ENCODE results near the gene TBC1D3I.
"Not testable (repeated sequence)": the region's sequence is repeated elsewhere in the genome, so short reads cannot be mapped to it uniquely, and the experiment has no call there.

Gene TBC1D3I

DNA sequence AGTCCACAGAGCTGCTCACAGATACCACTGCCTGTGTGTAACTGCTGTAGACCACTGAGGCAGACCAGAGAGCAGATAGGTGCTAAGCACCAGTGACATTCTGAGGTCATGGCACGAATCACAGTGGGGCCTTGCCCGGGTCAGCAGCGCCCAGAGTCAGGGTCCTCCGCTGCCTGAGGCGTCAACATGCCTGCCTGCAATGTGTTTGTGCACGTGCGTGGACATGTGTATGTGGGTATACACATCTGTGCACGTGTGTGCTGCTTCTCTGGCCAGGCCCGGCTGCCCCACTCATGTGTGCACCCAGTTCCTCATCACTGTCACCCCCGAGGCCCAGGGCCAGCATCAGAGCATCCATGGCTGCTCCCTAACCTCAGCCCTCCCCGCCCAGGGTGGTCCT lies at the start of gene TBC1D3I:
Gene TBC1D3I, minus strand, starts transcription at position 101 of the 400 bp plus-strand sequence. CDS start 1,585 bp downstream, outside the sequence.
- not testable (repeated sequence) for DNase-seq

GRCh38 chr17:36295161-36295560 lies 30.8 kb upstream of the TBC1D3I start:
- not testable (repeated sequence) for DNase-seq

- DNase-seq, result not testable (repeated sequence)
These were observed 25.7 kb upstream of the TBC1D3I start for GRCh38 chr17:36289965-36290612.

- not testable (repeated sequence) for DNase-seq
These were observed 19.8 kb upstream of the TBC1D3I start for GRCh38 chr17:36284219-36284618.

GRCh38 chr17:36283256-36283655 lies 18.9 kb upstream of the TBC1D3I start:
- DNase-seq, result not testable (repeated sequence)

DNA sequence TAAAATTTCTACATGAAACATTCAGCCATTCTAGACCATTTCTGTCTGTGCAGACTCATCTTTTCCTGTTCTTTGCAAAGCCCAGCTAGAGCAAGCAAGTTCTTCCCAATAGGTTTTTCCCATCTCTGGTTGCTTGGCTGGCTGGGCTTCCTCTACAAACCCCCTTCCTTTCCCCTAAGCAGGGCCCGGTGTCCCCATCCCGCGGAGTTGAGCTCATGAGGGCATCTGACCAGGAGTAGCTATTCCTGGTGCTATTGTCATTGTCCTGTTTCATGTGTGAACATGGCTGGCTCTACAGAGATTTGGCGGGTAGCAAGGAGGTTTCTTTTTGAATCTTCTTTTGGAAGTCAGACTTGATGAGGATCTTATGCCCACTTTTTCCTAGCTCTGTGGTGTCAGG lies 22.3 kb downstream of the TBC1D3I start:
- DNase-seq, result not testable (repeated sequence)

DNA sequence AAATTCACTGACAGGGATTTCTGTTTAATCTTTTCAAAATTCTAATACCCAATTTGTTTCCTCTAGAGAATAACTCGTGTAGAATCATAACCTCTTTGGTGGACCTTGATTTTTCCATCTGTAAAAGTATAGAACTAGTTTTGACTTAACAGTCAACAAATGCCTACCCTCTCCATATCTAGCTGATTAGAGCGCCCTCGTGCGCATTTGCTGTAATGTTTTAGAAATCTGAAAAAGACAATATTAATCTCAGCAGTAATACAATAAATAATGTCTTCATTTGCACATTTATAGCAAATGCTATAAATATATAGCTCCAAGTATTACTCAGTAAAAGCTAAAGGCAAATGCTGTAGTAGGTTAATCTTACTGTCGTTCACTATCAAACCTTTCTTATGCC lies 34.7 kb downstream of the TBC1D3I start:
- DNase-seq, result not testable (repeated sequence)

GRCh38 chr17:36222967-36223366 lies 41.4 kb downstream of the TBC1D3I start:
- not testable (repeated sequence) for DNase-seq

DNA sequence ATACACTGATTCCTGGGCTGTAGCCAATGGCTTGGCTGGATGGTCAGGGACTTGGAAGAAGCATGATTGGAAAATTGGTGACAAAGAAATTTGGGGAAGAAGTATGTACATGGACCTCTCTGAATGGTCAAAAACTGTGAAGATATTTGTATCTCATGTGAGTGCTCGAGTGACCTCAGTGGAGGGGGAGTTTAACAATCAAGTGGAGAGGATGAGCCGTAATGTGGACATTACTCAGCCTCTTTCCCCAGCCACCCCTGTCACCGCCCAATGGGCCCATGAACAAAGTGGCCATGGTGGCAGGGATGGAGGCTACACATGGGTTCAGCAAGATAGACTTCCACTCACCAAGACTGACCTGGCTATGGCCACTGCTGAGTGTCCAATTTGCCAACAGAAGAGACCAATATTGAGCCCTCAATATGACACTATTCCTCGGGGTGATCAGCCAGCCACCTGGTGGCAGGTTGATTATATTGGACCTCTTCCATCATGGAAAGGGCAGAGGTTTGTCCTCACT lies 42.7 kb downstream of the TBC1D3I start:
- not testable (repeated sequence) for DNase-seq

DNA sequence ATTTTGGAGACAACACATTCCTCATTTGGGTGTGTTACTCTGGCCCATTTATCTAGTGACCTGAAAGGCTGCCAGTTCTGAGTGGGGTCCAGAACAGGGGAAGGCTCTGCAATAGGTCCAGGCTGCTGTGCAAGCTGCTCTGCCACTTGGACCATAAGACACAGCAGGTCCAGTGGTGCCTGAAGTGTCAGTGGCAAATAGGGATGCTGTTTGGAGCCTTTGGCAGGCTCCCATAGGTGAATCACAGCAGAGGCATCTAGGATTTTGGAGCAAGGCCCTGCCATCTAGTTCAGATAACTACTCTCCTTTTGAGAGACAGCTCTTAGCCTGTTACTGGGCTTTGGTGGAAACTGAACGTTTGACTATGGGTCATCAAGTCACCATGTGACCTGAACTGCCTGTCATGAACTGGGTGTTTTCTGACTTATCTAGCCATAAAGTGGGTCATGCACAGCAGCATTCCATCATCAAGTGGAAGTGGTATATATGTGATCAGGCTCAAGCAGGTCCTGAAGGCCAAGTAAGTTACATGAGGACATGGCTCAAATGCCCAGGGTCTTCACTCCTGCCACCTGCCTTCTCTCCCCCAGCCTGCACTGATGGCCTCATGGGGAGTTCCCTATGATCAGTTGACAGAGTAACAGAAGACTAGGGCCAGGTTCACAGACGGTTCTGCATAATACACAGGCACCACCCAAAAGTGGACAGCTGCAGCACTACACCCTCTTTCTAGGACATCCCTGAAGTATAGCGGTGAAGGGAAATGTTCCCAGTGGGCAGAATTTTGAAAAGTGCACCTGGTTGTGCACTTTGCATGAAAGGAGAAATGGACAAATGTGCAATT lies 43.4 kb downstream of the TBC1D3I start:
- not testable (repeated sequence) for DNase-seq

DNA sequence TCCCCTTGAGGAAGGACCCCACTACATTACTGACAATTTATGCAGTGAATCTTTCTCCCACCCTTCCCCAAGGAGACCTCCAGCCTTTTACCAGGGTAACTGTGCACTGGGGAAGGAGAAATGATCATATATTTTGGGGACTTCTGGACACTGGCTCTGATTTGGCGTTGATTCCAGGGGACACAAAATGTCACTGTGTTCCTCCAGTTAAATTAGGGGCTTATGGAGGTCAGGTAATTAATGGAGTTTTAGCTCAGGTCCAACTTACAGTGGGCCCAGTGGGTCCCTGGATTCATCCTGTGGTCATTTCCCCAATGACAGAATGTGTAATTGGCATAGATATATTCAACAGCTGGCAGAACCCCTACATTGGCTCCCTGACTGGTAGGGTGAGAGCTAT lies 44.8 kb downstream of the TBC1D3I start:
- not testable (repeated sequence) for DNase-seq

- not testable (repeated sequence) for DNase-seq
These were observed 48.7 kb downstream of the TBC1D3I start for GRCh38 chr17:36215406-36216308.

- no peak for DNase-seq
These were observed 49.5 kb downstream of the TBC1D3I start for GRCh38 chr17:36214918-36215317.

DNA sequence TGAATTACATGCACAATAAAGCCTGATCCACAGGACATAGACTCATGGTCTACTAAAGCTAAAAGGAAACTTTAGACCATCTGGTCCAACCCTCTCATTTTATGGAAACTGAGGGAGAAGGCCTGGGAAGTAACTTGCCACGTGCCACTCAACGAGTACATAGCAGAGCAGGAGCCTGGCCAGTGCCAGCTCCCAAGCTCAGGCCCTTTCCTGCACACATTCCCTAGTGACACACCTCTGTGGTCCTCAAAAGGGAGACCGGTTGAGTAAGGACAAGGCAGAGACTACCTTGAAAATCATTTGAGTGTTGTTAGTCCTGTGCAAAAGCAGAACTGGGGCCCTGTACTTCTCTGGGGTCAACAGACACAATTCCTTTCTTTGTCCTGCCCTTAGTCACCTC lies 50.7 kb downstream of the TBC1D3I start:
- DNase-seq, result no peak

DNA sequence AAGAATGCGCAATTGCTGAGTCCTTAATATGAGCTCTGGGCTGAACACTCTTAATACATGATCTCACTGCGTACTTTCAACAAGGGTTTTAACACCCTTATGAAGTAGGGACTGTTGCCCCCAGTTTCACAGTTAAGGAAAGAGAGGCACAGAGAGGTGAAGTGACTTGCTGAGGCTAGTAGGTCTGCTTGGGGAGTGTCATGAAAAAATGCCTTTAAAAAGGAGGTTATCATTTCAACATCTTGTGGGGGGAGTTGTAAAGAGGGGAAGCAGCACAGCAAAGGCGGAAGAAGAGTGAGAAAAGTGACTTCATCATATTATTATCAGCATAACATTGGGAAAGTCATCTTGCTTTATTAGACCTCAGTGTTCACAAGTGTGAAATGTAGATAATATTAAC lies 51.4 kb downstream of the TBC1D3I start:
- DNase-seq, result no peak

- no peak for DNase-seq
These were observed 52.1 kb downstream of the TBC1D3I start for GRCh38 chr17:36212272-36212605.

DNA sequence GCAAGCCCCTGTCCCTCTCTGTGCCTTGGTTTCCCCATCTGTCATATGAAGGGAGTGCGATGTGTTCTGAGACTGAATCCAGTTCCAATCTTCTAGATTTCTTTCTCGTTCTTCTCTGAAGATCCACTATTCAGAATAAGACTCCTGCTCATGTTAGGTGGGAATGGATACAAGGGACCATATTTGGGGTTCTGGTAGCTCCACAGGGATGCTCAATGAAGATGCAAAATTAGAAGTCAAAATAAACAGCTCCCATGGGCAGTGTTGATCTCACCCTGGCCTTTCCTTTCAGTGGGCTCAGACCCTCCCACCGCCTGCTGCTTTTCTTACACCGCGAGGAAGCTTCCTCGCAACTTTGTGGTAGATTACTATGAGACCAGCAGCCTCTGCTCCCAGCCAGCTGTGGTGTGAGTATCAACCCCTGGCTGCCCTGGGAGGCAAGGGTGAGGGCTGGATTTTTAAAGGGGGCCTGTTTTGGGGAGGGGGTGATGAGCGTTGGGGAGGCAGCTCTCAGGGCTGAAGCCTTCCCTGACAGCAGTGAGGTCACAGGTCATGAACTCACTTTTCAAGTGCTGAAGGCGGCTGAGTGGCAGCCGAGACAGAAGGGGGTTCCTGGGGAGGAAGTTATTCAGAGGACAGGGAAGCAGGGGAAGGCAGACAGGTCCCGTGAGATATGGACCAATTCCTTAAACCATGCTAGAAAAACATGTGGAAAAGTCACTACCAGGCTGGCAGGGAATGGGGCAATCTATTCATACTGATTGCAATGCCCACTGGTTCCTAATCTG lies 52.7 kb downstream of the TBC1D3I start:
- DNase-seq, result not testable (repeated sequence)

DNA sequence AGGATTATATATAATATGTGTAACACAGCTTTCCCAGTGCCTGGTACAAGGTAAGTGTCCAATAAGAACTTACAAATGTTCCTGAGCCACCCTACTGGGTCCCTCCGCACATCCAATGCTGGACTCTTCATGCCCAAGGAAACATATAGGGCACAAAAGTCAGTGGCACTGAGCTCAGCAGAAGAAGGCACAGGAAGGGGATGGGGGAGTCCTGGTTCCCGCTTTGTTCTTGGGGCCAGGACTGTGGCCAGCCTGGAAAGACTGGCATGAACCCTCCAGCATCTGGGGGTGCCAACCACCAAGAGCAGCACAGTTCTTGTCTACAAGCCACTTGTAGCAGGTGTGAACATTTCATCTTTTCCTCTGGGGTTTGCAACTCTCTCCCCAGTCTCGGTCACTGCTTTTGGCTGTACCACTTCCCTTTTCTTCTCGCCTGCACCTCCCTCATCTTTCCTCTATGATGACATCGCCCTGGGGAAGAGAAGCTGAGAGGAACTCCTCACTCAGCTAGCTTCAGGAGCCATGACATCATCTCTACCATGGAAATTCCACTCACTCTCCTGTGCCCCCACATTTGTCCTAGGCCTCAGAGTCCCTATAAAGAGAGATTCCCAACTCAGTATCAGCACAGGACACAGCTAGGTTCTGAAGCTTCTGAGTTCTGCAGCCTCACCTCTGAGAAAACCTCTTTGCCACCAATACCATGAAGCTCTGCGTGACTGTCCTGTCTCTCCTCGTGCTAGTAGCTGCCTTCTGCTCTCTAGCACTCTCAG lies 53.7 kb downstream of the TBC1D3I start, which contains the start of gene CCL4L2:
Gene CCL4L2, plus strand, starts transcription at position 625 of the 773 bp plus-strand sequence.
- not testable (repeated sequence) for DNase-seq

- DNase-seq, result no peak
These were observed 54.8 kb downstream of the TBC1D3I start for GRCh38 chr17:36209575-36209974.

GRCh38 chr17:36207383-36207782 lies 57.0 kb downstream of the TBC1D3I start:
- DNase-seq, result not testable (repeated sequence)

- not testable (repeated sequence) for DNase-seq
These were observed 57.9 kb downstream of the TBC1D3I start for GRCh38 chr17:36206486-36206821.
